GM23338 (cell line): Measurements from ENCODE around the gene PPP1R3A. TPM values are rescaled to one million over a fixed set of nuclear protein-coding genes. Genes with fewer than 3 reads are reported as not detected.

ENCODE experiments used
- ATAC-seq: fragments of 200-7000 bp; cut with Tn5 transposase; 3 replicates; pipeline ENCODE4 v1.9.1; 2020
- DNase-seq: peaks from one replicate; pipeline ENCODE4 v3.0.0-alpha.2; 2015; ENCODE audit warnings: low spot score
- H2AFZ ChIP-seq: fragments of 200-600 bp; sonication (generic); 2 replicates; pipeline ENCODE4 v1.8.0; 2016; ENCODE audit warnings: antibody characterized with exemption, mild to moderate bottlenecking, moderate library complexity
- H3F3A ChIP-seq: fragments of 200-600 bp; sonication (generic); replicated peaks from 2 replicates; pipeline ENCODE4 v1.8.0; 2017; ENCODE audit warnings: antibody characterized with exemption, mixed run types, low read depth
- H3K27ac ChIP-seq: fragments of 200-600 bp; sonication (generic); 2 replicates; pipeline ENCODE4 v1.6.1; 2016; ENCODE audit warnings: low read depth
- H3K27me3 ChIP-seq: fragments of 200-600 bp; sonication (generic); 2 replicates; pipeline ENCODE4 v1.8.0; 2016; ENCODE audit warnings: mild to moderate bottlenecking, mixed run types, moderate library complexity; ENCODE audit not compliant: insufficient read depth
- H3K36me3 ChIP-seq: fragments of 200-600 bp; sonication (generic); 2 replicates; pipeline ENCODE4 v1.8.0; 2016; ENCODE audit warnings: mild to moderate bottlenecking; ENCODE audit not compliant: insufficient read depth
- H3K4me1 ChIP-seq: fragments of 200-600 bp; sonication (generic); 2 replicates; pipeline ENCODE4 v1.8.0; 2016; ENCODE audit warnings: mild to moderate bottlenecking, moderate library complexity; ENCODE audit not compliant: insufficient read depth
- H3K4me2 ChIP-seq: fragments of 200-600 bp; sonication (generic); 2 replicates; pipeline ENCODE4 v1.7.1; 2017; ENCODE audit warnings: mixed run types
- H3K4me3 ChIP-seq: fragments of 200-600 bp; sonication (generic); 2 replicates; pipeline ENCODE4 v1.6.1; 2016; ENCODE audit warnings: mixed run types
- H3K79me2 ChIP-seq: fragments of 200-600 bp; sonication (generic); replicated peaks from 2 replicates; pipeline ENCODE4 v1.8.0; 2017; ENCODE audit warnings: mild to moderate bottlenecking; ENCODE audit not compliant: insufficient read depth
- H3K9me2 ChIP-seq: fragments of 200-600 bp; sonication (generic); 2 replicates; pipeline ENCODE4 v1.8.0; 2017; ENCODE audit not compliant: insufficient read depth
- H4K20me1 ChIP-seq: fragments of 200-600 bp; sonication (generic); replicated peaks from 2 replicates; pipeline ENCODE4 v1.8.0; 2017; ENCODE audit warnings: mild to moderate bottlenecking; ENCODE audit not compliant: insufficient read depth
- H3K27ac Mint-ChIP-seq: 2 replicates; pipeline ENCODE4 v1.8.0; 2020; ENCODE audit warnings: inconsistent platforms, mild to moderate bottlenecking, moderate library complexity, mixed read lengths
- H3K27me3 Mint-ChIP-seq: 3 replicates; pipeline ENCODE4 v1.8.0; 2022; ENCODE audit warnings: low read depth, mild to moderate bottlenecking, moderate library complexity, mixed read lengths, inconsistent platforms; ENCODE audit not compliant: insufficient read depth, poor library complexity
- H3K36me3 Mint-ChIP-seq: 3 replicates; pipeline ENCODE4 v1.8.0; 2021; ENCODE audit warnings: low read depth, mild to moderate bottlenecking, inconsistent platforms, moderate library complexity, mixed read lengths
- H3K4me1 Mint-ChIP-seq: 3 replicates; pipeline ENCODE4 v1.8.0; 2020; ENCODE audit warnings: mild to moderate bottlenecking, inconsistent platforms, mixed read lengths
- H3K4me3 Mint-ChIP-seq: 3 replicates; pipeline ENCODE4 v1.8.0; 2021; ENCODE audit warnings: moderate library complexity, mild to moderate bottlenecking, inconsistent platforms, mixed read lengths
- H3K9me3 Mint-ChIP-seq: 3 replicates; pipeline ENCODE4 v1.8.0; 2020; ENCODE audit warnings: moderate library complexity, mild to moderate bottlenecking, inconsistent platforms, mixed read lengths
- CREB1 ChIP-seq: fragments of 250-450 bp; sonication (Bioruptor Pico); IDR thresholded peaks from 2 replicates; pipeline ENCODE4 v1.5.0; 2020; ENCODE audit warnings: low read depth, mild to moderate bottlenecking, moderate library complexity
- CTCF ChIP-seq, 2 experiments: fragments of 200-600 bp in 1 of 2; sonication (generic) in 1 of 2; conservative IDR thresholded peaks; 2 replicates each; pipeline versions ENCODE4 v1.5.1 to v1.6.1; 2016 to 2017; ENCODE audit warnings: antibody characterized with exemption in 2 of 2, low read depth in 2 of 2, mild to moderate bottlenecking in 2 of 2, moderate library complexity in 1 of 2
- EZH2 ChIP-seq: fragments of 200-600 bp; sonication (generic); IDR thresholded peaks from one replicate; pipeline ENCODE4 v1.8.0; 2017; ENCODE audit warnings: antibody characterized with exemption, mild to moderate bottlenecking, low read depth; ENCODE audit not compliant: unreplicated experiment
- EZH2phosphoT487 ChIP-seq: fragments of 200-600 bp; sonication (generic); IDR thresholded peaks from one replicate; pipeline ENCODE4 v1.8.1; 2018; ENCODE audit warnings: antibody characterized with exemption; ENCODE audit not compliant: unreplicated experiment
- NANOG ChIP-seq: IDR thresholded peaks from 2 replicates; pipeline ENCODE4 v1.6.1; 2016; ENCODE audit warnings: antibody characterized with exemption, borderline replicate concordance
- STAT1 ChIP-seq: IDR thresholded peaks from one replicate; pipeline ENCODE4 v1.6.1; 2016; ENCODE audit warnings: antibody characterized with exemption; ENCODE audit not compliant: unreplicated experiment
- ZNF114 ChIP-seq: fragments of 250-450 bp; sonication (Bioruptor Pico); IDR thresholded peaks from 2 replicates; pipeline ENCODE4 v1.5.0; 2020; ENCODE audit warnings: mild to moderate bottlenecking, moderate library complexity
- ZNF331 ChIP-seq: fragments of 250-450 bp; sonication (Bioruptor Pico); IDR thresholded peaks from 2 replicates; pipeline ENCODE4 v1.5.0; 2020; ENCODE audit warnings: low read depth, mild to moderate bottlenecking, moderate library complexity
- polyA plus RNA-seq: library from polyadenylated mRNA; unstranded; fragments of >200 nt; fragmentation: Nextera tagmentation; extraction: Ambion mirVana; gene quantifications from 2 replicates; pipeline ENCODE4 v1.2.1, GENCODE V29; 2016
- total RNA-seq: library from RNA; depleted of rRNA; stranded (reverse); fragments of >200 nt; shearing (Covaris generic); gene quantifications from 2 replicates; pipeline ENCODE4 v1.2.3, GENCODE V29; 2014
- TF ChIP-seq, protein P1 (sequence below): fragments of 250-450 bp; sonication (Bioruptor Pico); IDR thresholded peaks from 2 replicates; pipeline ENCODE4 v1.5.0; 2020; ENCODE audit warnings: mild to moderate bottlenecking, moderate library complexity

PPP1R3A gene
- total and polyA plus RNA-seq, 2 experiments from 2014 or later, result 0.28 TPM; not detected in 1

- TF ChIP-seq, protein P1, sequence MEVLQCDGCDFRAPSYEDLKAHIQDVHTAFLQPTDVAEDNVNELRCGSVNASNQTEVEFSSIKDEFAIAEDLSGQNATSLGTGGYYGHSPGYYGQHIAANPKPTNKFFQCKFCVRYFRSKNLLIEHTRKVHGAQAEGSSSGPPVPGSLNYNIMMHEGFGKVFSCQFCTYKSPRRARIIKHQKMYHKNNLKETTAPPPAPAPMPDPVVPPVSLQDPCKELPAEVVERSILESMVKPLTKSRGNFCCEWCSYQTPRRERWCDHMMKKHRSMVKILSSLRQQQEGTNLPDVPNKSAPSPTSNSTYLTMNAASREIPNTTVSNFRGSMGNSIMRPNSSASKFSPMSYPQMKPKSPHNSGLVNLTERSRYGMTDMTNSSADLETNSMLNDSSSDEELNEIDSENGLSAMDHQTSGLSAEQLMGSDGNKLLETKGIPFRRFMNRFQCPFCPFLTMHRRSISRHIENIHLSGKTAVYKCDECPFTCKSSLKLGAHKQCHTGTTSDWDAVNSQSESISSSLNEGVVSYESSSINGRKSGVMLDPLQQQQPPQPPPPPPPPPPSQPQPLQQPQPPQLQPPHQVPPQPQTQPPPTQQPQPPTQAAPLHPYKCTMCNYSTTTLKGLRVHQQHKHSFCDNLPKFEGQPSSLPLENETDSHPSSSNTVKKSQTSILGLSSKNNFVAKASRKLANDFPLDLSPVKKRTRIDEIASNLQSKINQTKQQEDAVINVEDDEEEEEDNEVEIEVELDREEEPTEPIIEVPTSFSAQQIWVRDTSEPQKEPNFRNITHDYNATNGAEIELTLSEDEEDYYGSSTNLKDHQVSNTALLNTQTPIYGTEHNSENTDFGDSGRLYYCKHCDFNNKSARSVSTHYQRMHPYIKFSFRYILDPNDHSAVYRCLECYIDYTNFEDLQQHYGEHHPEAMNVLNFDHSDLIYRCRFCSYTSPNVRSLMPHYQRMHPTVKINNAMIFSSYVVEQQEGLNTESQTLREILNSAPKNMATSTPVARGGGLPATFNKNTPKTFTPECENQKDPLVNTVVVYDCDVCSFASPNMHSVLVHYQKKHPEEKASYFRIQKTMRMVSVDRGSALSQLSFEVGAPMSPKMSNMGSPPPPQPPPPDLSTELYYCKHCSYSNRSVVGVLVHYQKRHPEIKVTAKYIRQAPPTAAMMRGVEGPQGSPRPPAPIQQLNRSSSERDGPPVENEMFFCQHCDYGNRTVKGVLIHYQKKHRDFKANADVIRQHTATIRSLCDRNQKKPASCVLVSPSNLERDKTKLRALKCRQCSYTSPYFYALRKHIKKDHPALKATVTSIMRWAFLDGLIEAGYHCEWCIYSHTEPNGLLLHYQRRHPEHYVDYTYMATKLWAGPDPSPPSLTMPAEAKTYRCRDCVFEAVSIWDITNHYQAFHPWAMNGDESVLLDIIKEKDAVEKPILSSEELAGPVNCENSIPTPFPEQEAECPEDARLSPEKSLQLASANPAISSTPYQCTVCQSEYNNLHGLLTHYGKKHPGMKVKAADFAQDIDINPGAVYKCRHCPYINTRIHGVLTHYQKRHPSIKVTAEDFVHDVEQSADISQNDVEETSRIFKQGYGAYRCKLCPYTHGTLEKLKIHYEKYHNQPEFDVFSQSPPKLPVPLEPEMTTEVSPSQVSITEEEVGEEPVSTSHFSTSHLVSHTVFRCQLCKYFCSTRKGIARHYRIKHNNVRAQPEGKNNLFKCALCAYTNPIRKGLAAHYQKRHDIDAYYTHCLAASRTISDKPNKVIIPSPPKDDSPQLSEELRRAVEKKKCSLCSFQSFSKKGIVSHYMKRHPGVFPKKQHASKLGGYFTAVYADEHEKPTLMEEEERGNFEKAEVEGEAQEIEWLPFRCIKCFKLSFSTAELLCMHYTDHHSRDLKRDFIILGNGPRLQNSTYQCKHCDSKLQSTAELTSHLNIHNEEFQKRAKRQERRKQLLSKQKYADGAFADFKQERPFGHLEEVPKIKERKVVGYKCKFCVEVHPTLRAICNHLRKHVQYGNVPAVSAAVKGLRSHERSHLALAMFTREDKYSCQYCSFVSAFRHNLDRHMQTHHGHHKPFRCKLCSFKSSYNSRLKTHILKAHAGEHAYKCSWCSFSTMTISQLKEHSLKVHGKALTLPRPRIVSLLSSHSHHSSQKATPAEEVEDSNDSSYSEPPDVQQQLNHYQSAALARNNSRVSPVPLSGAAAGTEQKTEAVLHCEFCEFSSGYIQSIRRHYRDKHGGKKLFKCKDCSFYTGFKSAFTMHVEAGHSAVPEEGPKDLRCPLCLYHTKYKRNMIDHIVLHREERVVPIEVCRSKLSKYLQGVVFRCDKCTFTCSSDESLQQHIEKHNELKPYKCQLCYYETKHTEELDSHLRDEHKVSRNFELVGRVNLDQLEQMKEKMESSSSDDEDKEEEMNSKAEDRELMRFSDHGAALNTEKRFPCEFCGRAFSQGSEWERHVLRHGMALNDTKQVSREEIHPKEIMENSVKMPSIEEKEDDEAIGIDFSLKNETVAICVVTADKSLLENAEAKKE, result no peak
- no peak for TF ChIP-seq STAT1
- TF ChIP-seq EZH2, result no peak
Observed at GRCh38 chr7:113904521-113904920, 14.3 kb downstream of the PPP1R3A start (continued).

- H3K27ac ChIP-seq, result no peak overlapping the region
- Mint-ChIP-seq H3K36me3 (no peaks in the 10 kb centered on the region), H3K4me3 (no peak overlapping the region), H3K4me1 (peaks cover 5% of the 10 kb centered on the region; the same call in 2 of the 3 replicates), H3K27me3 (peaks cover 3% of the 10 kb centered on the region), H3K9me3 (no peaks in the 10 kb centered on the region), H3K27ac (no peak overlapping the region)
- DNase-seq (no peak), ATAC-seq (no peak)
- no peak overlapping the region for H3K4me3 ChIP-seq
- H3K4me2 ChIP-seq, result no peak overlapping the region
- H3K36me3 ChIP-seq, result no peaks in the 10 kb centered on the region
- H3K4me1 ChIP-seq, result no peaks in the 10 kb centered on the region
- H4K20me1 ChIP-seq, result no peaks in the 10 kb centered on the region
- H3F3A ChIP-seq, result no peaks in the 10 kb centered on the region
- no peaks in the 10 kb centered on the region for H3K27me3 ChIP-seq
- H3K9me2 ChIP-seq, result no peaks in the 10 kb centered on the region; the same call in 1 of the 2 replicates
- no peaks in the 10 kb centered on the region for H3K79me2 ChIP-seq
- H2AFZ ChIP-seq, result no peak overlapping the region
- TF ChIP-seq ZNF331 (CRISPR knock-in tag) (no peak), EZH2 (no peak), NANOG (no peak), CTCF (conservative IDR thresholded peaks at IDR 0.05; ENCODE audit: low read depth in 2 of 2) (no peak), STAT1 (no peak), CREB1 (CRISPR knock-in tag) (no peak), ZNF114 (CRISPR knock-in tag) (no peak), EZH2phosphoT487 (no peak)
Observed at GRCh38 chr7:113892818-113893217, 26.0 kb downstream of the PPP1R3A start.
